ENCODE measurements around the gene ARID3B. TPM values are rescaled to one million over a fixed set of nuclear protein-coding genes. Genes with fewer than 3 reads are reported as not detected.

Gene ARID3B
- total and polyA plus RNA-seq, 7 donors = 1.8 to 5.5 (median 3.0) TPM

- WGBS, 3 donors = 73 to 88% (median 77%) methylated on average over 9 of the region's 9 CpGs
- intact Hi-C loops (cut with DNase I) = loop anchor here (5.0 to 10.0 kb wide), 2 partner anchors 322 to 325 kb away; partner anchors contain the start of gene RPP25 (in 2 of the 2)
- no peaks in the 10 kb centered on the region for H3K4me1 ChIP-seq
- H3K27ac ChIP-seq = no peak overlapping the region
- H3K36me3 ChIP-seq (ENCODE audit: insufficient read depth in 1 of 2, low read depth in 1 of 2) = peaks cover 10 to 99% of the 10 kb centered on the region in 2 donors
- H3K9me3 ChIP-seq = no peaks in the 10 kb centered on the region
- H3K27me3 ChIP-seq (ENCODE audit: insufficient read depth in 3 of 3, low read length in 2 of 3) = no peaks in the 10 kb centered on the region
- no peak for TF ChIP-seq CTCF (IDR thresholded peaks at IDR 0.05)
- no peak overlapping the region for H3K4me3 ChIP-seq
- DNase-seq (no peak), ATAC-seq (no peak)
These were observed 91.6 kb downstream of the ARID3B start for GRCh38 chr15:74632601-74633000.

- Histone ChIP-seq H3K4me1 (no peaks in the 10 kb centered on the region), H3K4me3 (no peak overlapping the region), H3K9me3 (no peaks in the 10 kb centered on the region), H3K27ac (no peak overlapping the region), H3K27me3 (ENCODE audit: insufficient read depth in 3 of 3, low read length in 2 of 3) (no peaks in the 10 kb centered on the region), H3K36me3 (ENCODE audit: insufficient read depth in 1 of 2, low read depth in 1 of 2) (peaks cover 6 to 98% of the 10 kb centered on the region in 2 donors)
- ATAC-seq = no peak
- intact Hi-C loops (cut with DNase I) = loop anchor here (1.0 to 10.0 kb wide), 3 partner anchors 259 to 324 kb away; partner anchors contain the start of gene RPP25 (in 2 of the 2)
- no peak for TF ChIP-seq CTCF (IDR thresholded peaks at IDR 0.05)
- 62 to 85% (median 78%) methylated on average over 2 of the region's 2 CpGs for WGBS, 3 donors
- DNase-seq = no peak
These were observed 92.8 kb downstream of the ARID3B start for GRCh38 chr15:74633781-74634180.

GRCh38 chr15:74635228-74635627, 94.2 kb downstream of the ARID3B start:
- peak; percentile 90 for TF ChIP-seq CTCF (IDR thresholded peaks at IDR 0.05)
- peak; percentile 66 to 83 for DNase-seq
- 12 to 26% (median 18%) methylated on average over 5 of the region's 5 CpGs for WGBS, 3 donors
- Histone ChIP-seq H3K36me3 (ENCODE audit: insufficient read depth in 1 of 2, low read depth in 1 of 2) (peaks cover 3 to 98% of the 10 kb centered on the region in 2 donors), H3K4me1 (no peaks in the 10 kb centered on the region), H3K27me3 (ENCODE audit: insufficient read depth in 3 of 3, low read length in 2 of 3) (no peaks in the 10 kb centered on the region), H3K9me3 (no peaks in the 10 kb centered on the region), H3K4me3 (no peak overlapping the region), H3K27ac (no peak overlapping the region)
- intact Hi-C loops (cut with DNase I) = loop anchor here (1.0 to 10.0 kb wide), 2 partner anchors 133 to 320 kb away; partner anchors contain the start of gene RPP25 (in 1 of the 2)
- ATAC-seq = peak; percentile 78 to 84 (median 80)

GRCh38 chr15:74636984-74637383, 96.0 kb downstream of the ARID3B start:
- Histone ChIP-seq H3K4me1 (no peaks in the 10 kb centered on the region), H3K27ac (no peak overlapping the region), H3K36me3 (ENCODE audit: insufficient read depth in 1 of 2, low read depth in 1 of 2) (peaks cover 6 to 96% of the 10 kb centered on the region in 2 donors), H3K27me3 (ENCODE audit: insufficient read depth in 3 of 3, low read length in 2 of 3) (no peaks in the 10 kb centered on the region), H3K4me3 (no peak overlapping the region), H3K9me3 (no peaks in the 10 kb centered on the region)
- WGBS, 3 donors = 75 to 92% (median 78%) methylated on average over 1 of the region's 1 CpG
- intact Hi-C loops (cut with DNase I) = loop anchor here in 1 of 2 donors (10.0 kb wide), 1 partner anchor 318 kb away; the partner anchor contains the start of gene RPP25
- TF ChIP-seq CTCF (IDR thresholded peaks at IDR 0.05) = no peak
- no peak for ATAC-seq
- DNase-seq = no peak

GRCh38 chr15:74641151-74641550, 100.1 kb downstream of the ARID3B start:
- Histone ChIP-seq H3K27ac (no peak overlapping the region), H3K4me1 (peaks cover 16% of the 10 kb centered on the region), H3K36me3 (ENCODE audit: insufficient read depth in 1 of 2, low read depth in 1 of 2) (peaks cover 3 to 58% of the 10 kb centered on the region in 2 donors), H3K9me3 (no peaks in the 10 kb centered on the region), H3K27me3 (ENCODE audit: insufficient read depth in 3 of 3, low read length in 2 of 3) (no peaks in the 10 kb centered on the region), H3K4me3 (no peak overlapping the region)
- intact Hi-C loops (cut with DNase I) = no loop called here
- WGBS, 3 donors = 84 to 88% (median 87%) methylated on average over 1 of the region's 1 CpG
- no peak for TF ChIP-seq CTCF (IDR thresholded peaks at IDR 0.05)
- no peak for ATAC-seq
- DNase-seq = no peak

Measured in psoas muscle (tissue), 8 donors.